RWPE1 (cell line): ENCODE results near the gene RPLP2.

Source experiments
- CTCF ChIA-PET: fragments of 350-600 bp; sonication (Branson Sonifier 250); formaldehyde crosslinking; extraction: SDS; loops from one replicate; lab custom pipeline; 2021; lab: Yijun Ruan, JAX
- POLR2A ChIA-PET: fragments of 400-600 bp; formaldehyde crosslinking; extraction: SDS; loops from one replicate; lab custom pipeline; 2020; ENCODE audit warnings: antibody characterized with exemption; ENCODE audit not compliant: low non-redundant PET; lab: Yijun Ruan, JAX
- DNase-seq: peaks from one replicate; pipeline ENCODE4 v3.0.0; 2012; ENCODE audit warnings: low spot score
- H3K27ac ChIP-seq: fragments of 450-650 bp; 2 replicates; pipeline ENCODE4 v1.5.1; 2017
- TF ChIP-seq, protein P1 (sequence below): fragments of 450-650 bp; conservative IDR thresholded peaks from 2 replicates; pipeline ENCODE4 v1.5.1; 2017; ENCODE audit warnings: low read depth, mild to moderate bottlenecking

The RPLP2 gene

GRCh38 chr11:862081-862661, 52.4 kb downstream of the RPLP2 start:
- ChIA-PET CTCF (no interaction called here), POLR2A (no interaction called here)
- TF ChIP-seq, protein P1, sequence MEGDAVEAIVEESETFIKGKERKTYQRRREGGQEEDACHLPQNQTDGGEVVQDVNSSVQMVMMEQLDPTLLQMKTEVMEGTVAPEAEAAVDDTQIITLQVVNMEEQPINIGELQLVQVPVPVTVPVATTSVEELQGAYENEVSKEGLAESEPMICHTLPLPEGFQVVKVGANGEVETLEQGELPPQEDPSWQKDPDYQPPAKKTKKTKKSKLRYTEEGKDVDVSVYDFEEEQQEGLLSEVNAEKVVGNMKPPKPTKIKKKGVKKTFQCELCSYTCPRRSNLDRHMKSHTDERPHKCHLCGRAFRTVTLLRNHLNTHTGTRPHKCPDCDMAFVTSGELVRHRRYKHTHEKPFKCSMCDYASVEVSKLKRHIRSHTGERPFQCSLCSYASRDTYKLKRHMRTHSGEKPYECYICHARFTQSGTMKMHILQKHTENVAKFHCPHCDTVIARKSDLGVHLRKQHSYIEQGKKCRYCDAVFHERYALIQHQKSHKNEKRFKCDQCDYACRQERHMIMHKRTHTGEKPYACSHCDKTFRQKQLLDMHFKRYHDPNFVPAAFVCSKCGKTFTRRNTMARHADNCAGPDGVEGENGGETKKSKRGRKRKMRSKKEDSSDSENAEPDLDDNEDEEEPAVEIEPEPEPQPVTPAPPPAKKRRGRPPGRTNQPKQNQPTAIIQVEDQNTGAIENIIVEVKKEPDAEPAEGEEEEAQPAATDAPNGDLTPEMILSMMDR = no peak
- peak overlapping the region; percentile 74 for H3K27ac ChIP-seq
- no peak for DNase-seq
